Measurements from ENCODE around the gene ANKRD29.

ANKRD29 gene

DNA sequence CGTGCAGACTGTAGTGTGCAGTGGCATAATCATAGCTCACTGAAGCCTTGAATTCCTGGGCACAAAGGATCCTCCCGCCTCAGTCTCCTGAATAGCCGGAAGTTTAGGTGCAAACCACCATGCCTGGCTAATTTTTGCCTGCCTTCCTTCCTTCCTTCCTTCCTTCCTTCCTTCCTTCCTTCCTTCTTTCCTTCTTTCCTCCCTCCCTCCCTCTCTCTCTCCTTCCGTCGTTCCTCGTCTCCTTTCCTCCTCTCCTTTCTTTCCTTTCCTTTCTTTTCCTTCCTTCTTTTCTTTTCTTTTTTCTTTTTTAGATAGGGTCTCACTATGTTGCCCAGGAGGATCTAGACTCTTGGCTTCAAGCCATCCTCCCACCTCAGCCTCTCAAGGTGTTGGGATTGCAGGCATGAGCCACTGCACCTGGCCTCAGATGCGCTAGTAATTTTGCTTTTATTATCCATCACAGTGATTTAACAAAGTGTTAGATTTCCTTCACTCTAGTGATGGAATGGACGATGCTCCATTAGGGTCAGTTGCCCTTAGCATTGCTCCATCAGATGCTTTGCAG is 6.6 kb upstream of the ANKRD29 start:
- no peak for DNase-seq (ENCODE audit: low read depth in 1 of 2, low spot score in 1 of 2)
- H3K27me3 ChIP-seq (ENCODE audit: insufficient read depth, poor library complexity, severe bottlenecking), result peaks cover 17% of the 10 kb centered on the region
- no peak overlapping the region for H3K4me3 ChIP-seq (replicated peaks; ENCODE audit: insufficient read depth, low read length)
- TF ChIP-seq POLR2AphosphoS5 (IDR thresholded peaks at IDR 0.05; ENCODE audit: low read depth) (no peak), SPI1 (IDR thresholded peaks at IDR 0.05; ENCODE audit: borderline replicate concordance, low read depth) (no peak), GABPA (IDR thresholded peaks at IDR 0.05; ENCODE audit: low read depth) (no peak)
- TF ChIP-seq, protein P1, sequence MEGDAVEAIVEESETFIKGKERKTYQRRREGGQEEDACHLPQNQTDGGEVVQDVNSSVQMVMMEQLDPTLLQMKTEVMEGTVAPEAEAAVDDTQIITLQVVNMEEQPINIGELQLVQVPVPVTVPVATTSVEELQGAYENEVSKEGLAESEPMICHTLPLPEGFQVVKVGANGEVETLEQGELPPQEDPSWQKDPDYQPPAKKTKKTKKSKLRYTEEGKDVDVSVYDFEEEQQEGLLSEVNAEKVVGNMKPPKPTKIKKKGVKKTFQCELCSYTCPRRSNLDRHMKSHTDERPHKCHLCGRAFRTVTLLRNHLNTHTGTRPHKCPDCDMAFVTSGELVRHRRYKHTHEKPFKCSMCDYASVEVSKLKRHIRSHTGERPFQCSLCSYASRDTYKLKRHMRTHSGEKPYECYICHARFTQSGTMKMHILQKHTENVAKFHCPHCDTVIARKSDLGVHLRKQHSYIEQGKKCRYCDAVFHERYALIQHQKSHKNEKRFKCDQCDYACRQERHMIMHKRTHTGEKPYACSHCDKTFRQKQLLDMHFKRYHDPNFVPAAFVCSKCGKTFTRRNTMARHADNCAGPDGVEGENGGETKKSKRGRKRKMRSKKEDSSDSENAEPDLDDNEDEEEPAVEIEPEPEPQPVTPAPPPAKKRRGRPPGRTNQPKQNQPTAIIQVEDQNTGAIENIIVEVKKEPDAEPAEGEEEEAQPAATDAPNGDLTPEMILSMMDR (IDR thresholded peaks at IDR 0.05; ENCODE audit: insufficient read depth, low read length), result no peak
- TF ChIP-seq, protein P2, sequence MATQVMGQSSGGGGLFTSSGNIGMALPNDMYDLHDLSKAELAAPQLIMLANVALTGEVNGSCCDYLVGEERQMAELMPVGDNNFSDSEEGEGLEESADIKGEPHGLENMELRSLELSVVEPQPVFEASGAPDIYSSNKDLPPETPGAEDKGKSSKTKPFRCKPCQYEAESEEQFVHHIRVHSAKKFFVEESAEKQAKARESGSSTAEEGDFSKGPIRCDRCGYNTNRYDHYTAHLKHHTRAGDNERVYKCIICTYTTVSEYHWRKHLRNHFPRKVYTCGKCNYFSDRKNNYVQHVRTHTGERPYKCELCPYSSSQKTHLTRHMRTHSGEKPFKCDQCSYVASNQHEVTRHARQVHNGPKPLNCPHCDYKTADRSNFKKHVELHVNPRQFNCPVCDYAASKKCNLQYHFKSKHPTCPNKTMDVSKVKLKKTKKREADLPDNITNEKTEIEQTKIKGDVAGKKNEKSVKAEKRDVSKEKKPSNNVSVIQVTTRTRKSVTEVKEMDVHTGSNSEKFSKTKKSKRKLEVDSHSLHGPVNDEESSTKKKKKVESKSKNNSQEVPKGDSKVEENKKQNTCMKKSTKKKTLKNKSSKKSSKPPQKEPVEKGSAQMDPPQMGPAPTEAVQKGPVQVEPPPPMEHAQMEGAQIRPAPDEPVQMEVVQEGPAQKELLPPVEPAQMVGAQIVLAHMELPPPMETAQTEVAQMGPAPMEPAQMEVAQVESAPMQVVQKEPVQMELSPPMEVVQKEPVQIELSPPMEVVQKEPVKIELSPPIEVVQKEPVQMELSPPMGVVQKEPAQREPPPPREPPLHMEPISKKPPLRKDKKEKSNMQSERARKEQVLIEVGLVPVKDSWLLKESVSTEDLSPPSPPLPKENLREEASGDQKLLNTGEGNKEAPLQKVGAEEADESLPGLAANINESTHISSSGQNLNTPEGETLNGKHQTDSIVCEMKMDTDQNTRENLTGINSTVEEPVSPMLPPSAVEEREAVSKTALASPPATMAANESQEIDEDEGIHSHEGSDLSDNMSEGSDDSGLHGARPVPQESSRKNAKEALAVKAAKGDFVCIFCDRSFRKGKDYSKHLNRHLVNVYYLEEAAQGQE (IDR thresholded peaks at IDR 0.05; ENCODE audit: insufficient replicate concordance, low read depth), result no peak
- no peak overlapping the region for H3K27ac ChIP-seq (replicated peaks)

DNA sequence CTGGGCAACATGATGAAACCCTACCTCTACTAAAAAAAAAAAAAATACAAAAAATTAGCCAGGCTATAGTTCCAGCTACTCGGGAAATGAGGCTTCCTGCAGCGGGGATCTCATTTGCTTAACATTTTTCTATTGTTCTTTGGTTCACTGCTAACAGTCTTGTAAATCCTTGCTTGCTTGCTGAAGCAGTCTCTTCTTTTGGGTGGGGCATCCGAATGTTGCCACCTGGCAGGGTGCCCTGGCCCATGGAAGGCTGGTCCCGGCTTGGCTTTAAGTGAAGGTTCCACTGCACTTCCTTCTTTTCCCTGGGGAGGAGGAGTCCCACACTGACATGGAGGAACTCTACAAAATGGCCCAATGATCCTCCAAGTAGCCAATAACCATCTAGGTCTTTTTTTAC is 6.0 kb upstream of the ANKRD29 start:
- no peak for DNase-seq (ENCODE audit: low read depth in 1 of 2, low spot score in 1 of 2)
- Histone ChIP-seq H3K27me3 (ENCODE audit: insufficient read depth, poor library complexity, severe bottlenecking) (peaks cover 23% of the 10 kb centered on the region), H3K4me3 (replicated peaks; ENCODE audit: insufficient read depth, low read length) (no peak overlapping the region), H3K27ac (replicated peaks) (no peak overlapping the region)
- TF ChIP-seq GABPA (IDR thresholded peaks at IDR 0.05; ENCODE audit: low read depth) (no peak), SPI1 (IDR thresholded peaks at IDR 0.05; ENCODE audit: borderline replicate concordance, low read depth) (peak; percentile 40; the same call in 1 of the 2 replicates), POLR2AphosphoS5 (IDR thresholded peaks at IDR 0.05; ENCODE audit: low read depth) (no peak)
- TF ChIP-seq, protein P1 (IDR thresholded peaks at IDR 0.05; ENCODE audit: insufficient read depth, low read length), result no peak
- TF ChIP-seq, protein P2 (IDR thresholded peaks at IDR 0.05; ENCODE audit: insufficient replicate concordance, low read depth), result no peak

DNA sequence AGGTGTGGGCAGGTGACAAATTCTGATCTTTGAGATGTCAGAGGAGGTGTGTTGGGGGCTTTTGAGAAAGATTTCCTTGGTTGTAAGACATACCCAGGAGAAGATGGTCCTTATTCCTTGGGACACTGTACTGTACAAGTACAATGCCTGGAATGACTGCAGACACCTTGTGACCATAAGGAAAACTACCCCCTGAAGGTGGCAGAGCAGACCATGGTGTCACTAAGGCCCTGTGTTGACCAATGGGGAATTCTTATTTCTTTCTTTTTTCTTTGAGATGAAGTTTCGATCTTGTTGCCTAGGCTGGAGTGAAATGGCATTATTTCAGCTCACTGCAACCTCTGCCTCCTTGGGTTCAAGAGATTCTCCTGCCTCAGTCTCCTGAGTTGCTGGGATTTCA is 4.4 kb upstream of the ANKRD29 start:
- no peak for DNase-seq (ENCODE audit: low read depth in 1 of 2, low spot score in 1 of 2)
- TF ChIP-seq POLR2AphosphoS5 (IDR thresholded peaks at IDR 0.05; ENCODE audit: low read depth) (no peak), GABPA (IDR thresholded peaks at IDR 0.05; ENCODE audit: low read depth) (no peak), SPI1 (IDR thresholded peaks at IDR 0.05; ENCODE audit: borderline replicate concordance, low read depth) (no peak)
- TF ChIP-seq, protein P1 (IDR thresholded peaks at IDR 0.05; ENCODE audit: insufficient read depth, low read length), result no peak
- TF ChIP-seq, protein P2 (IDR thresholded peaks at IDR 0.05; ENCODE audit: insufficient replicate concordance, low read depth), result no peak
- Histone ChIP-seq H3K27me3 (ENCODE audit: insufficient read depth, poor library complexity, severe bottlenecking) (peaks cover 35% of the 10 kb centered on the region), H3K4me3 (replicated peaks; ENCODE audit: insufficient read depth, low read length) (no peak overlapping the region), H3K27ac (replicated peaks) (no peak overlapping the region)

Measured in HL-60 (cell line).